GM18507 (cell line): Measurements from ENCODE around the gene ZNF423.

ENCODE experiments used
- DNase-seq: peaks from one replicate; pipeline ENCODE4 v3.0.0; 2011; ENCODE audit warnings: low read depth; ENCODE audit not compliant: insufficient read length; ENCODE audit errors: extremely low spot score
- FAIRE-seq: peaks from 2 replicates; lab custom pipeline; 2011; peaks lifted over from hg19 to GRCh38; lab: Jason Lieb, UNC

Gene ZNF423

DNA sequence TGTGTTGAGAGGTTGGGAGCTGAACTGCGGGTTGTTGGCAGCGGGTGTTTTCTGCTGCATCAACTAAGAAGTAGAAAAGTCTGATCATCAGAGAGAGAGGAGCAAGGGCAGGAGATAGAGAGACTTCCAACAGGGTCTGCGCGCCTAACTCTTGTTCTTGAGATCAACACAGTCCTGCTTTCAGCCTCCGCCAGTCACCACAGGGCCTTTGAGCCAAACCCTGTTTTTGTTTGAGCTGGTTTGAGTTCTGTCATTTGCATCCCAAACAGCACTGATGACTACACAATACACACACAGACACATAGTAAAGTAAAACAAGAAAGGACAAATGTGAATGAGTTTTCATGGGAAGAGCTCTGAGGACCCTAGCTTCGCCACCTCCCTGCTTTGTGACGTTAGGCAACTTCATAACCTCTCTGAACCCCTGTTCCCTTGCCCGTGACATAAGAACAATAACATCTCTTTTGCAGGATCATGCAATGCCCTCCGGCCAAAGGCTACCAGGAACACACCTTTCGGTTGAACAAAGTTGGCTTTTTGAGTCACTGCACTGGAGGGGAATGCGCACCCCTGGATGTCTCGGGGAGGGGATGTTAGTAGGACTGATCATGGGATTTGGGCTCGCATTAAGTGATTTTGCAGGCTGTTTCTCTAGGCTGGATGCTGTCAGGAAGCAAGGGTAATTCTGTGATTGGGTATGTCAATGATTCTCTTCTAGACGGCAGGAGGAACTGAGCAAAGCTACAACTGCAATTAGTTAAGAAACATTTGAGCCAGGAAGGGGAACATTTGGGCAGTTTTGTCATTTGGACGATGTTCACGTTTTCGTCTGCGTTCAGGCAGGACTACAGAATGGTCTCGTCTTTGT lies 390.0 kb downstream of the ZNF423 start:
- DNase-seq (no peak), FAIRE-seq (no peak)

DNA sequence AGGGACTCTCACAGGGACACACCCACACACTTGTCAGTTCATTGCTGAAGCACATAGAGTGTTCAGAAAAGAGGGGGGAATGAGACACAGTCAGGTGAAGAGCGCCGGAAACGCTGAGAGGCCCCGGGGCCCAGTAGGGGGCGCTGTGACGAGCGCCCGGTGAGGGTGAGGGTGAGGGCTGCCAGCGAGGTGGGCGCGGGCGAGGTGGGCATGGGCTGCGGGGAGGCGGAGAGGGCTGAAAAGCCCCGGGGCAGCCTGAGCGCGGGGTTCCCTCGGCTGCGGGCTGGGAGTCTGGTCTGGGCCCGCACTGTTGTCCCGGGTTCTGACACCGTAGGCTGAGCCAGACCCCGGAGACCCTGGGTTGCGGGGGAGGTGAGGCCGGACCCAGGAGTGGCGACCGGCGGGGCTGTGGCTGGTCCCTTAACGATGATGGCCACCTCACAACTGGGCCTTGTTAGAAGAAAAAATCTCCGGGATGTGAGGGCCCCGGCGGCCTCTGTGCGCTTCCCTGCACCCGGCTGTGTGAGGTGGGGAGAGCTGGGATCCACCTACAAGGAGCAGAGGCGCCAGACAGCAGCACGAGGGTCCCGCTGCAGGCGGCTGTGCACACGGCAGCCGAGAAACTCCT lies 390.9 kb downstream of the ZNF423 start:
- FAIRE-seq (no peak), DNase-seq (no peak)

DNA sequence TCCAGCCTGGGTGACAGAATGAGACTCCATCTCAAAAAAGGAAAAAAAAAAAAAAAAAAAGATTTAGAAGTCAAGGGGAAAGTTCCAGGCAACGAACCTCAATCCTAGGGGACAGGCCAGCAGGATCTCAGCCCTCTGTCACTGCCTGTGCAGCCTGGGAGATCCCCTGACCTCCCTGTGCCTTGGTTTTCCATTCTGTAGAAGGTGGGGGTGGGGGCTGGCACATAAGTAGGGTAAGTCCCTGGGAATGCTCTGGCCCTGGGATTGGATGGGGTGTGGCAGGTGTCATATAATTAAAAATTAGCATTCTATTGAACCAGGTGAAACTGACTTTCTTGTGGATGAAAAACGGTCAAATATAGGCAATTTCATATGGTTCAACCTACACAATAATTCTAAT lies 391.8 kb downstream of the ZNF423 start:
- no peak for FAIRE-seq
- DNase-seq, result no peak

DNA sequence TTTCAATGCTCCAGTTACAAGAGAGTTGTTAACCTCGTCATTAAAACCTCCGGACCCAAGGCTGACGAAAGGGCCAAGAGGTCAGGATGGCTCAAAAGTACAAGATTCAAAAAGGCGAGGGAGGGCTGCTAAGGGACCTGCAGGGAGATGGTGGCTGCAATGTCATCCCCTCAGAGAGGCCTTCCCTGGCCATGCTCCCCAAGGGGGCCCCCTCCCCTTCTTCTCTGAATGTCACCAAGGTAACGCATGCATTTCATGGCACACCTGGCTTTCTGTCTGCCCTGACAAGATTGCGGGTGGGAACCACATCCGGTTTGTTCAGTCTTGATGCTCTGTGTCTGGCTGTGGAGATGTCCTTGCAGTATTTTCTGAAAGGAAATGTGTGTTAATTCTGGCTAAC lies 392.4 kb downstream of the ZNF423 start:
- DNase-seq (peak; percentile 75), FAIRE-seq (peak; percentile 99)

DNA sequence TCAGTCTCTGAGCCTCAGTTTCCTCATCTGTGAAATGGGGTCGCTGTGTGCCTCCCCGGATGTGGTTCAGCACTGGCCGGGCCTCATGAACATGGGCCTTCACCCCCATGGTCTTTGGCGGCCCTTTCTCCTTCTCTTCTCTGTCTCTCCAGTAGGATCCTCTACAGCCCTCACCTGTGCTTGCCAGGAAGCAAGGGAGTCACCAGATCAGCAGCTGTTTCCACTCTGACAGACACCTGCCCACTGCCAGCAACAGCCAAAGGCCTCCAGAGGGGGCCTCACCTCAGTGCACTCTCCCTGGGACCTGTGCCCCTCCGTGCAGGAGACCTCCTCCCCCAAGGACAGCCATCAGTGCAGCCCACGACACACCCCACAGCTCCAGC lies 392.9 kb downstream of the ZNF423 start:
- DNase-seq (no peak), FAIRE-seq (no peak)

DNA sequence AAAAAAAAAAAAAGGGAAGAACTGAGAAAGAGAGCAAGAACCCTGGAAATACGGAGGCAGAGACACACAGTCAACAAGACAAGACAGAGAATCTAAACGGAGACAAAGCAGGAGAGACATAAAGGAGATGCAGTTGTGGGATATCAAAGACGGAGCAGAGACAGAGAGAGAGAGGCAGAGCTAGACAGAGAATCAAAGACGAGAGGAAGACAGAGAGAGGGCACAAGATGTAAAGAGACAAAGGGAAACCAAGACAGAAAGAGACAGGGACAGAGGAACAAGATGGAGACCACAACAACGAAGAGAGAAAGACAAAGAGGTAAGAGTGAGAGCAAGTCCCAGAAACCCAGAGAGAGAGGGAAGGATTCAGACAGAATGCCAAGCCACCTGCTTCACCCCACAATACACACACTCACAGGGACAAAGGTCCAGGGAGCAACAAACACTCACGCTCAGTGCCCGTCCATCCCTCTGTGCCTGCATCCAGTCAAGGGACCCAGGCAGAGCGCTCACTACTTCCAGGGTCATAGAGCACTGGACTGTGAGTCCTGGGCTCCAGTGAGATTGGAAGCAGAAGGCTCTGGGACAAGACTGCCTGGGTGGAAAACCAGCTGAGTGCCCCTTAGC lies 393.4 kb downstream of the ZNF423 start:
- DNase-seq, result no peak

DNA sequence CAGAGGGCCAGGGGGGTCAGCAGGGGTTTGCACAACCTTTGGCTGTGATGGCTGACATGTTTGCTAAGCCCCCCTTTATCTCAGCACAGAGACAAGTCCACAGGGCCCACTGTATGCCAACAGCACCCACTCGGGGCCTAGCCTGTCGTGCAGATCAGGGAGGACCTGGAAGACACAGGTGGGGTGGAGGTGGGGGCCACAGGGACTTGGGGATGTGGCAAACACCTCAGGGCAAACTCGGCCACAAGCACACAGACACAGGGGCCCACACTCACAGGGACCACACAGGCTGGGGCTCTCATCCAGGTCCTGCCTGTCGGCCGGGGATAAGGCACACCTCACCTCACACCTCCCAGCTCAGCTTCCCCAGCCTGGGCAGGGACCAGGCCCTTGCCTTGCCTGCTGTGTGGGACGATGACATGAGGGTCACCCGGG lies 394.4 kb downstream of the ZNF423 start:
- DNase-seq (no peak), FAIRE-seq (no peak)

More for the DNA sequence above, 393.4 kb downstream of the ZNF423 start:
- FAIRE-seq, result peak; percentile 44

DNA sequence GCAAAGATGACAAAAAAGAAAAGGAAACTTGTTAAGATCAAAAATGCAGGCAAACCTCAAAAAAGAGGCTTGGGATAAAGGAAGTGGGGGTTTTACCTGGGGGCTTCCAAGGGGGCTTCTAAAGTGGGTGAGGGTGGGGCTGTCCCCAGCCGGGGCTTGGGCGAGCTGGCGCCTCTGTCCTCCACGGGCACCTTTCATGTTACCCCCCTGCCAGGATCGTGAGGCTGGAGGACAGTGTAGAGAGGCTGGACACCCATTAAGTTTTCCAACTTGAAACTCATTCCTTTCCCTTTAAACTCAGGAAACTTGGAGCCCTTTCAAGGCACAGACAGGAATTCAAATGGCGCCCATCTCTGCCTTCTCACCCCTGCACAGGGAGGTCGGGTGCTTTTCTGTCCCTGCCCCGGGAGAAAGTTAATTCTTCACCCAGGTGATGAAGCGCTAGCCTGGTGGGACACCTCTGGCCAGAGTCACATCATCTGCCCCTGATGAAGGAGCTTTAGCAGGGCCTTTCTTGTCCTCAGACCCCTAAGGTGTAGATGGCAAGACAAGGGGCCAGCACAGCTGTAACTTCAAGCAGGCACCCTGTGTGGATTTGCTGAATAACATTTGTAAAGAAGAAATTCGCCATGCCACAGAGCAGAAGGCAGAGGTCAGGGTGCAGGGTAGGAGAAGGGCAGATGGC lies 395.0 kb downstream of the ZNF423 start:
- DNase-seq (no peak), FAIRE-seq (no peak)

DNA sequence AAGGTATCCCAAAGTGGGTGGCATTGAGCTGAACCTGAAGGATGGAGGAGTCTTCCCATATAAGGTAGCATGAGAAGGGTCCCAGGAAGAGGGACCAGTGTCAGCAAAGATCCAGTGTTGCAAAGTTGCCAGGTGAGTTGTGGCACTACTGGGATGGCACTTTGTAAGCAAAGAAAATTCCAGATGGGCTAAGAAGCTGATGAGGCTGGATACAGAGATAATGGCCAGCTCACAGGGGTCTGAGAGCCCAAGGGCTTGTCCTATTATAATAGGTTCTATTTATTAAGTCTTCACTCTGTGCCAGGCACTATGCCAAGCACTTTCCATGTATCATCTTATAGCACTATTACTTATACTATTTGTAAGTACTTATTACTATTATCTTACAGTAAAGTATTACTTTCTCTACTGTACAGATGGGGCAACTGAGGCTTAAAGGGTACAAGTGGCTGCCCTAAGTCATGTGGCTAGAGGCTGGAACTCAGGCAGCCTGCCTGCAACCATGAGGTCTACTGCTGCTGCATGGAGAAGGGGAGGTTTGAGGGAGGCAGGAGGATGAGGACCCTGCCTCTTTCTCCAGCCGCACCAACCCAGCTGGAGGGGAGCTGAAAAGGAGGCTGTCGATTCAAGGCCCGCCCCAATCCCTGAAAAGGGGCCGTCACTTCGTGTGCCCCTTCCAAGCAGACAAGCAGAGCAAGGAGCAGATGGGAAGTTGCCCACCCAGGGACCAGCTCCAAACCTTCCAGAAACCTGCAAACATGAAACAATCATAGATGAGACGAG lies 395.8 kb downstream of the ZNF423 start:
- FAIRE-seq, result no peak
- DNase-seq, result no peak

DNA sequence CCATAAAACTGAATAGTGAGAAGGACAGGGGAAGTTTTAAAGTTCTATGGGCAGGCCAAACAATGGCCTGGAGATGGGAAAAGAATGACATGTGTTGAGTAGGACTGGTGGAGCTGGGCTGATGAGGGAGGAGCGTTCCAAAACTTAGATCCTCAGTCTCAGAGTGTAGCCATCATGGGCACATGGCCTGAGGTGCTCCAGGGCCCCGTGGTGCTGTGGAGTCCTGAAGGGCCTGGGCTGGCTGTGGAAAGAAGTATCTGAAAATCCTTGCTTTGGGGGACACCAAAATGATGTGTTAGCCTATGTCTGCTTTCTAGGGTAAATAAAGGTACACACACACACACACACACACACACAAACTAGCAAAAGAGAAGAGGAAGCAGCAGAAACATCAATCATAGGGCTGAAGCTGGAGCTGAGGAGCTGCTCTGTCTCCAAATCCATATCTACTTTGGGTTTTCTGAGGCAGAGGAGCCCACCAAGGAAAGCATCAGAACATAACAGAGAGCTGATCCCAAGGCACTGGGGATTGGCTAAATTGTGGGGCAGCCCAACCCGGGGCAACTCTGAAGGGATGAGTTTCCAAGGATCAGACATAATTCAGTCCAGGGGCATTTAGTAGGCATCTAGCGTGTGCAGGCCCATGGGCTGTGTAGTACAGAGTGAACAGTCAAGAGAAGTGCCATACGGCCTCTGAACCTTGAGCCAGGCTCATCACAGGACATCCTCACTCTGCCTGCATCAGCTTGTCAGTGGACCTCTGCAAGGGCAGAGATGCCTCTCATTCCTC lies 397.1 kb downstream of the ZNF423 start:
- FAIRE-seq, result no peak

DNA sequence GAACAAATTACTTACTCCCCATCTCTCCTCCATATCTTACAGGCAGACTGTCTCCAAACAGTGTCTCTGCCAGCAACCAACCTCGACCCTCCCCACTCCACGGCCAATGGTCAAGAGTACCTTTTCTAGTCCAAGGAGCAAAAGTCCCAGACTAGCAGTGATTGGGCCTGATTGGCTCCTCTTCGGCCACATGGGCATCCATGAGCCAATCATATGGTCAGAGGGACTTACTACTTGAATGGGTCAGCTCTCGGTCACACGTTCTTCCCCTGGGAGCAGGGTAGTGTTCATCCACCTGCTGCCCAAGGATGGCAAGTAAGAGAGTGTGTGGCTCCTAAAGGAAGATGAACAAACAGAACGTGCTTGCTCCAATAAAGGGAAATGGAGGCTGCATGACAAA lies 397.7 kb downstream of the ZNF423 start:
- FAIRE-seq, result no peak
- DNase-seq, result no peak

More for the DNA sequence above, 397.1 kb downstream of the ZNF423 start:
- DNase-seq, result no peak

DNA sequence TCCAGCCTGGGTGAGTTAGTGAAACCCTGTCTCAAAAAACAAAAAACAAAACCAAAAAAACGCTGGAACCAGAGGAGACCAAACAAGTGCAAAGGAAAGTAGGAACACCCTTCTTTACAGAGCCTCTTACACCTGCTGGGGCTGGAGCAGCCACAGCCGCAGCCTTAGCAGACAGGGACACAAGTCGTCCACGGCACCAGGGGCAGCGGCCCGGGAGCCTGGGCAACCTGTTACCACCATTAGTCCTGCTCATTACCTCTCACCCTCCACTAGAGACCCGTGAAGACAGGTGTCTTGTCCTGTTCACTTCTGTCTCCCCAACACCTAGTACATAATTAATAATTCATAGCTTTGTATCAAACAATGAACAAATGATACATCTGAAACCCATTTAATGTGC lies 398.7 kb downstream of the ZNF423 start:
- FAIRE-seq, result no peak
- DNase-seq, result no peak

DNA sequence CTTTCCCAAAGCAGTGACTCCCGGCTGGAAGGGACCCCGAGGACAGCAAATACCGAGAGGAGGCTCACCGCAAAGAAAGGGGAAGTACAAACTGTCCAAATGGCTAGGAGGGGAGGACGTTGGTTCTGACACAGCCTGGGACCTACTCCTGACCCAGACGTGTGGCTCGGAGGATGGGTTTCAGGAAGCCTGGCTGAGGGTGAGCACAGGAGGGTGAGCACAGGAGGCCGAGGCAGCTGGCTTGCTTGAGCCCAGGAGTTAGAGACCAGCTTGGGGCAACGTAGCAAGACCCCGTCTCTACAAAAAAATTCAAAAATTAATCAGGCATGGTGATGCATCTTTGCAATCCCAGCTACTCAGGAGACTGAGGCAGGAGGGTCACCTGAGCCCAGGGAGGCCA lies 399.1 kb downstream of the ZNF423 start:
- no peak for FAIRE-seq
- DNase-seq, result no peak

DNA sequence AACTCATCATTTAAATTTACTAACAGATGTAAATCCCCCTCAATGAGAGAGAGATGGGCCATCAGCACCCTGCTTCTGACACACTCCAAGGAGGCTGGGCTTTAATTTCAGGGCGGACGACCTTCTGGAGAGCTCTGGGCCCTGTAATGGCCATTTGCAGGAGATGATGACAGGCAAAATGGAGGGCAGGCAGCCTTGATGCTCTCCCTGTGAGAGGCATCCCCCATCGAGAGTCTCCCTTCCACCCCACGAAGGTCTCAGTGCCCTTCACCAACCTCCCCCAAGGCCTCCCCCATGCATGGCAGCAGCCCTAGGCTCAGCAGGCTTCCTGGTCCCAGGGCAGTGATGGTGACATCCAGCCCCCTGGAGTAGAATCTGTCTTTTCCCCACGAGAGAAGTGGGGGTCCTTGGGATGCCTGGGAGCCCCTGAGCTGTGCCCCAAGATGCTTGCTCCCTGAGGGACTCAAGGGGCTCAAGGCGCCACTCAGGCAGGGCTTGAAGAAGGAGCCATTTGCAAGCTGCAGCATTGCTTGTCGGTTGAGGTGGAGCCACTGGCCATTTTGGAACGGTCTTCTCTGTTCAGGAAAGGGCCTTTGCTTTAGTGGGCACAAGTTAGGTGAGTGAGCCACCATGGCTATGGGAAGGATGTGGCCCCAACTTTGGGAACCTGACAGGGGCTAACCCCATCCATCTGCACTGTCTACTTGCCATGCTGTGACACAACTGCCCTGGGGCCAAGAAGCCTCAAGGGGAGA lies 399.7 kb downstream of the ZNF423 start:
- FAIRE-seq, result no peak
- DNase-seq, result no peak

DNA sequence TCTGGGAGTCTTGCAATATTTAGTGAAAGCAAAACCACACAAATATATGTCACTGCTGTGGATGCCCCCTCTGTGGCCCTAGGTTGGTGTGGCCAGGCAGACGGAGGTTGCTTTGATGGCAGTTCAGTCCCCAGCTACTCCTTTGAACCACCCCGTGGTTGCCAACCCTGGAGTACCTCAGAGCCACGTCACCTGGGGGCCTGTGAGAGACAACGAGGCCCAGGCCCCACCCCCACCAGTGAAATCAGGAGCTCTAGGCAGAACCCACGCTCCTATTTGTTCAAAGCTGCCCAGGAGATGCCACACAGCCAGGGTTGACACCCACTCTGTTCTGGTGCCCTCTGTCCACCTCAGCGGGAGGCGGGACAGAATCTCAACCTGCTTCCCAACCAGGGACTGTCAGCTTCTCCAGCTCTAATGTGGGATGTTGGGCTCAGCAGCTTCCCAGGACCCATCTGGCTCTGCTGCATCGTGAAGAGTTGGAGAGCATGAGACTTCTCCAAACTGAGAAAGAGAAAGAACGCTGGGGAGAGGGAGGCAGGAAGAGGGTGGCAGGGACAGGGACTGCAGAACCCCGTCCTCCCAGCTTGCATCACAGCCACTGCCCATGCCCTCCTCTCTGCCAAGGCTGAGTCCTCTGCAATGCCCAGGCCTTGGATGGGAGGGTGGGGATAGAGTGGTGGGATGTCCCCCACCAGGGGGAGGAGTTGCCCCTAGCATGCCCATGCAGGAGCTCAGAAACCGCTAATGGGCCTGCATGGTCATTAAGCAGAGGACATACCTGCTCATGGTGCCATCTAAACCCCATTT lies 400.5 kb downstream of the ZNF423 start:
- FAIRE-seq, result no peak

DNA sequence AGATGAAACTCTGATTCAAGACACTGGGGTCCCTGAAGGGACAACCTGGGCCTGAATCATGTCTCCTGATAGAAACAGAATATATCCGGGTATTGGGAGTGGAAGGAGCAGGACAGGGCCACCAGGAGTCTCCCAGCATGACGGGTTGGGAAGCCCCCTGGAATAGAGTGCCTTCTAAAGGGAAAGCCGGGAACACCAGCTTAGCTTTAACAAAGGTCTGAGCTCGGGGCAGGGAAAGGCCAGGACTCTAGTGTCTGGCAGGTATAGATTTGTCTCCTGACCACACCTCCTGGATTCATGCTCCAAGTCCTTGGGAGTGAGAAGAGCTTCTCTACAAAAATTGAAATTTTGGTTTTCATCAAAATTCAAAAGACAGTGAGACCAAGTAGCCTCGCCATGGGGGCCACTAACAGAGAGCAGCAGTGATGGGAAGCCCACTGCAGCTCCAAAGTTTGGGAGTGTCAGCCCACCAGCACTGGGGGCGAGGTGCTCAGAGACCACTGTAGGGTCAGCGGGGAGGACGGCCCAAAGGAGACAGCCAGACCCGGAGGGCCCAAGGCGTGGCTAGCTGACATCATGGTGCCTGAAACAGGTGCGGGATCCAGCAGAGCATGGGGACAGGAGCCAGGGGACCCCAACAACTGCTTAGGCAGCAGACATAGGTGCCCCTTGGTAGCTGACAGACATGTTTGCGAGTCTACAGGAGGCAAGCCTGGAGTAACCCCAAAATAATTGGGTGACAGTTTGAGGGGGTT lies 401.3 kb downstream of the ZNF423 start:
- FAIRE-seq (no peak), DNase-seq (no peak)

More for the DNA sequence above, 400.5 kb downstream of the ZNF423 start:
- DNase-seq, result no peak
